ENCODE data around the gene ANKRD13C.
"Not testable (repeated sequence)": the region's sequence is repeated elsewhere in the genome, so short reads cannot be mapped to it uniquely, and the experiment has no call there.

ANKRD13C gene

DNA sequence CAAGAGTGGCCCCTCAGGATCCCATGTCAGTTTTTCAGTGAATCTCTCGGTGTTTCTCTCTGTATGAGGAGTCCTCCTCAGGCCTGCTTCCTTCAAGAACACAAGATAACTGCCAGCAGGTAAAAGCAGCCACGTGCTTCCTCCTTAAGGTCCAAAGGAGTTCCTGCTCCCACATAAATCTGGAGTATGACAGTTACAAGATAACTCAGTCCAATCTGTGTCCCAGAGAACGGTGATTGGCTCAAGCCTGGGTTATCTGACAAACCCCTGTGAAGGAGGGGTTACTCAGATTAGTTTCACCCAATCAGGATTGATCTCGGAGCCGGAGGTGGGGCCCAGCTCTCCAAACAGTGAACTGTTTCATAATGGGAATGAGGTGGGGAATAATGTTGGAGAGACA, 5.8 kb upstream of the ANKRD13C start:
- Histone ChIP-seq H3K9ac (ENCODE audit: low read length) (no peak overlapping the region), H3K27me3 (ENCODE audit: control insufficient read depth, insufficient read depth, low read length) (no peaks in the 10 kb centered on the region), H3K4me3 (ENCODE audit: low read depth, low read length) (no peak overlapping the region), H3K9me3 (ENCODE audit: control insufficient read depth, insufficient read depth, low read depth, low read length) (no peaks in the 10 kb centered on the region), H3K36me3 (ENCODE audit: control insufficient read depth, insufficient read depth, low read length) (no peaks in the 10 kb centered on the region), H3K27ac (ENCODE audit: low read depth, low read length) (no peak overlapping the region), H3K4me1 (ENCODE audit: control insufficient read depth, insufficient read depth, low read length) (peaks cover 15% of the 10 kb centered on the region; the same call in 1 of the 2 replicates)

DNA sequence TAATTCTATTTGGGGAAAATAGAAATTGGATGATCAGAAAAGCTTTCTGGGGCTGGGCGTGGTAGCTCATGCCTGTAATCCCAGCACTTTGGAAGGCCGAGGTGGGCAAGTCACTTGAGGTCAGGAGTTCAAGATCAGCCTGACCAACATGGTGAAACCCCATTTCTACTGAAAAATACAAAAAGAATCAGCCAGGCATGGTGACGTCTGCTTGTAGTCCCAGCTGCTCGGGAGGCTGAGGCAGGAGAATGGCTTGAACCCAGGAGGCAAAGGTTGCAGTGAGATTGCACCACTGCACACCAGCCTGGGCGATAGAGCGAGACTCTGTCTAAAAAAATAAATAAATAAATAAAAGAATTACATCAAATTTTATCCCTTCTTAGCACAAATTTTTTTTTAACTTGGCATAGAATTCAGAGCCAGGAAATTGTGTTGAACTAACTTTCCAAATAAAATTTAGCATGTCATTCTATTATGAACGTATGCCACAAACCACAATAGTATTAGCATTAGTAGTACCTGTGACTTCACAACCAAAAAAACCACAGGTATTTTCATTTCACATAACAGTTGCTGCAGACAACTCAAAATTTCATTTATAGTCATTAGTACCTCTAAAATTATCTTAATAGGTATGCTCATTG, 4.5 kb upstream of the ANKRD13C start:
- Histone ChIP-seq H3K36me3 (ENCODE audit: control insufficient read depth, insufficient read depth, low read length) (no peaks in the 10 kb centered on the region), H3K9me3 (ENCODE audit: control insufficient read depth, insufficient read depth, low read depth, low read length) (no peaks in the 10 kb centered on the region), H3K27me3 (ENCODE audit: control insufficient read depth, insufficient read depth, low read length) (no peaks in the 10 kb centered on the region), H3K27ac (ENCODE audit: low read depth, low read length) (no peak overlapping the region), H3K9ac (ENCODE audit: low read length) (no peak overlapping the region), H3K4me1 (ENCODE audit: control insufficient read depth, insufficient read depth, low read length) (peaks cover 15% of the 10 kb centered on the region; the same call in 1 of the 2 replicates), H3K4me3 (ENCODE audit: low read depth, low read length) (no peak overlapping the region)

DNA sequence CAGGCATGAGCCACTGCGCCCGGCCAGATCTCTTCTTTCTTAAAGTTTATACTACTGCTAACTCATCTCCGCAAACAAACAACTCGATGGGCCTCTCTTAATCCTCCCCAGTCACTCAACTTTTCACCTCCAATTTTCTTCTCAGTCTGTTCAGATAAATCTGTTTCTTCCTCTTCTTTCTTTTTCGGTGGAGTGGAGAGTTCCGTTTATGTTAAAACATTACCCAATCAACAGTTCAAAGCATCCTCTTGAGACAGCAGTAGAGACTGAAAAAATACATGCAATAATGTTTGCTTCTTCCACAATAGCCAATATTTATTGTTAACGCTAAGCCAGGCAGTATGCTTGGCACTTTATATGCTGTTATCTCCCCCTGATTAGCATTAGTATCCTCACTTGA, 1.4 kb upstream of the ANKRD13C start:
- Histone ChIP-seq H3K9me3 (ENCODE audit: control insufficient read depth, insufficient read depth, low read depth, low read length) (no peaks in the 10 kb centered on the region), H3K4me1 (ENCODE audit: control insufficient read depth, insufficient read depth, low read length) (peaks cover 3% of the 10 kb centered on the region; the same call in 1 of the 2 replicates), H3K27me3 (ENCODE audit: control insufficient read depth, insufficient read depth, low read length) (no peaks in the 10 kb centered on the region), H3K4me3 (ENCODE audit: low read depth, low read length) (no peak overlapping the region), H3K27ac (ENCODE audit: low read depth, low read length) (no peak overlapping the region), H3K9ac (ENCODE audit: low read length) (peak overlapping the region; percentile 98), H3K36me3 (ENCODE audit: control insufficient read depth, insufficient read depth, low read length) (peaks cover 2% of the 10 kb centered on the region; the same call in 1 of the 2 replicates)

DNA sequence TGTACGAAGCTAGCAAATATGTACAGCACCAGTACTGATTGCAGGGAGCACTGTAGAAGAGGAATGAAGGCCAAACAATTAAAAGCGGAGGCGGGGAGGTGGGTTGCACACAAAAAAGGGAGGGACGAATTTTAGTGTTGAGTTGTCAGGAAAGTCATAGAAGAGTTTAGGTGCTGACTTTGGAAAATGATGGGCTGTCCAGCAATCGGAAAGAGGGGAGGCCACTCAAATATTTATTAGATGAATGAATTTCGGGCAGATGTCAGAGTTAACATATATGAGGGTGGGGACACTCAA, 537 bp upstream of the ANKRD13C start:
- H3K36me3 ChIP-seq (ENCODE audit: control insufficient read depth, insufficient read depth, low read length), result peaks cover 6% of the 10 kb centered on the region; the same call in 1 of the 2 replicates
- H3K4me3 ChIP-seq (ENCODE audit: low read depth, low read length), result peak overlapping the region; percentile 95
- H3K27me3 ChIP-seq (ENCODE audit: control insufficient read depth, insufficient read depth, low read length), result no peaks in the 10 kb centered on the region
- peaks cover 6% of the 10 kb centered on the region; the same call in 1 of the 2 replicates for H3K4me1 ChIP-seq (ENCODE audit: control insufficient read depth, insufficient read depth, low read length)
- H3K27ac ChIP-seq (ENCODE audit: low read depth, low read length), result peak overlapping the region; percentile 92
- peak overlapping the region; percentile 98 for H3K9ac ChIP-seq (ENCODE audit: low read length)
- no peaks in the 10 kb centered on the region for H3K9me3 ChIP-seq (ENCODE audit: control insufficient read depth, insufficient read depth, low read depth, low read length)

DNA sequence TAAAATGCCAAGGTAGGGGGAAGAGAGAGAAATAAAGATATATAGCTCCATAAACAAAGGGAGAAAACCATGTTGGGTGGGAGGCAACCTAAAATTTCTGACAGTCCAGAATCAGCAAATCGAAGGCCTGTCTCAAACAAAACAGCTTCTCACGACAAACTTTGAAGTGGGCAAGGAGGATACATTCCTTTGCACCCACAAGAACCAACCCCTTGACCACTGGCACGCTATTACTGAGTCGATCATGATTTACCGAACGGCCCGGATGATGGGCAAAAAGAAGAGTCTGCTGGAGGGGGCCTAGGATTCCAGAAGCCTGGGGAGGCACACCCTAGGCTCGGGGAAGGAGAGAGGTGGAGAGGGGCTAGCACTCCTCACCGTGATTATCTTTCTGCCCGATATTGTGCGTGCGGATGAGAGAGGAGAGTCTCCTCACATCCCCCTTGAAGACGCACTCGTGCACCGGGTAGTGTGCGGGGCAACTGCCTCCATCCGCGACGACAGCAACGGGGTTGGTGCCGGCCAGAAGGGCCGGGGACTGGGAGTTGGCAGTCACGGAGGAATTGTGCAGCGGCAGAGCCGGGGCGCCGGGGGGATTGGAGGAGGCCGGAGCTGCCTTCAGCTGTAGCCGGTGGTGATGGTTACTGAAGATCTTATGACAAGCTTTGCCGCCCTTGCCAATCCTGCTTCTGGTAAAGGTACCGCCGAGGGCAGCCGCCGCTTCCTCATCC, 756 bp downstream of the ANKRD13C start:
- Histone ChIP-seq H3K27me3 (ENCODE audit: control insufficient read depth, insufficient read depth, low read length) (no peaks in the 10 kb centered on the region), H3K9me3 (ENCODE audit: control insufficient read depth, insufficient read depth, low read depth, low read length) (no peaks in the 10 kb centered on the region), H3K4me3 (ENCODE audit: low read depth, low read length) (peak overlapping the region; percentile 95), H3K9ac (ENCODE audit: low read length) (peak overlapping the region; percentile 98), H3K27ac (ENCODE audit: low read depth, low read length) (peak overlapping the region; percentile 92), H3K36me3 (ENCODE audit: control insufficient read depth, insufficient read depth, low read length) (peaks cover 6% of the 10 kb centered on the region; the same call in 1 of the 2 replicates), H3K4me1 (ENCODE audit: control insufficient read depth, insufficient read depth, low read length) (peaks cover 7% of the 10 kb centered on the region; the same call in 1 of the 2 replicates)

DNA sequence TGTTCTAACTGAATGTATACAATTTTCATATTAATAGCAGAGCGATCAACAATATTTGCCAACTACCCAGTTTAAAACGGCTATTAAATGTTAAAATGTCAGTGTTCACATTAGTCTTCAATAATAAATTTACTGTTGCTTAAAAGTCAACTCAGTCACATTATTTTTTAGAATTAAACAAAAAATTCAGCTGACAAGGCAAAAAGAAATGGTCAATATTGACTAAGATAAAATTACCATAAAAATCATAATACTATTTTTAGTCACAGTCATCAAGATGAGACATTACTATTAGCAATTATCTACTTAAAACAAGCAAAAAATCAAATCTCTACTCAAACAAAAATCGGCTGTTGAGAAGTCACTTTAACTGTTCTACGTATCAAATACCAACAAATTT, 1.5 kb downstream of the ANKRD13C start:
- peak overlapping the region; percentile 95 for H3K4me3 ChIP-seq (ENCODE audit: low read depth, low read length)
- no peaks in the 10 kb centered on the region for H3K9me3 ChIP-seq (ENCODE audit: control insufficient read depth, insufficient read depth, low read depth, low read length)
- H3K4me1 ChIP-seq (ENCODE audit: control insufficient read depth, insufficient read depth, low read length), result peaks cover 7% of the 10 kb centered on the region; the same call in 1 of the 2 replicates
- H3K9ac ChIP-seq (ENCODE audit: low read length), result peak overlapping the region; percentile 98
- 0 out of 2 replicates have a peak overlapping the region, but pooled peaks have one; percentile 92 for H3K27ac ChIP-seq (ENCODE audit: low read depth, low read length)
- H3K36me3 ChIP-seq (ENCODE audit: control insufficient read depth, insufficient read depth, low read length), result peaks cover 6% of the 10 kb centered on the region; the same call in 1 of the 2 replicates
- no peaks in the 10 kb centered on the region for H3K27me3 ChIP-seq (ENCODE audit: control insufficient read depth, insufficient read depth, low read length)

DNA sequence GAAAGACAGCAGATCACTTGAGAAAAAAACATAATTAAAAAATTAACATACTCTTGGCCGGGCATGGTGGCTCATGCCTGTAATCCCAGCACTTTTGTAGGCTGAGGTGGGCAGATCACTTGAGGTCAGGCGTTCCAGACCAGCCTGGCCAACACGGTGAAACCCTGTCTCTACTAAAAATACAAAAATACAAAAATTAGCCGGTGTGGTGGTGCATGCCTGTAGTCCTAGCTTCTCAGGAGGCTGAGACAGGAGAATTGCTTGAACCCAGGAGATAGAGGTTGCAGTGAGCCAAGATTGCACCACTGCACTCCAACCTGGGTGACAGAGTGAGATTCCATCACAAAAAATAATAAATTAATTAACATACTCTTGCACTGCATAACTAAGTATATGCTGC, 4.7 kb downstream of the ANKRD13C start:
- H3K36me3 ChIP-seq (ENCODE audit: control insufficient read depth, insufficient read depth, low read length); H3K9ac ChIP-seq (ENCODE audit: low read length); H3K4me3 ChIP-seq (ENCODE audit: low read depth, low read length); H3K4me1 ChIP-seq (ENCODE audit: control insufficient read depth, insufficient read depth, low read length); H3K9me3 ChIP-seq (ENCODE audit: control insufficient read depth, insufficient read depth, low read depth, low read length); H3K27ac ChIP-seq (ENCODE audit: low read depth, low read length); H3K27me3 ChIP-seq (ENCODE audit: control insufficient read depth, insufficient read depth, low read length): not testable (repeated sequence)

DNA sequence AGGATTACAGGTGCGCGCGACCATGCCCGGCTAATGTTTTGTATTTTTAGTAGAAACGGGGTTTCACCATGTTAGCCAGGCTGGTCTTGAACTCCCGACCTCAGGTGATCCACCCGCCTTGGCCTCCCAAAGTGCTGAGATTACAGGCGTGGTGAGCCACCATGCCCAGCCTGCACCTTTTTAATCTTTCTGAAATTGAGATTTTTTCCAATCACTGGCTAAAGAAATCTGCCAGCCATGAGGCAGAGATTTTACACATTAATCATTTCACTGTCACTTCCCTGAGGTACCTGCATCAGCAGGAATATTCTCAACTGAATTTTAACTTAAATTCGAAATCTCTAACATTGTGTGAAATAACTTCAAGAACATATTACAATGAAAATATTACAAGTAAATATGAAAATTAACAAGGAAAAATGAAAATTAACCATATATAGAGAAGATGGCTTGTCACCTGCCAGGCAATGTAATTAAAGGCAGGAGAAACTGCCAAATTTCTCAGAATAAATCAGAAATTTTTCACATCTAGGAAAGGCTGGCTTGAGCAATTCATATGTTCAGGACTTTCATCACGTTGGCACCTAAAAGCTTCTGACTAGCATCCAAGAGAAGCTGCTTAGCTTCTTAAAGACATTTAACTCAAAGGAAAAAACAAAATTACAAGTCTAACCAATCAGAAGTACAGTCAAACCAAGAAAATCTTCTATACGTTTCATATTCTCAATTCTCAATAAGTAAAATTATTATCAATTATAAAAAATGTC, 5.9 kb downstream of the ANKRD13C start:
- 0 out of 2 replicates have a peak, but pooled peaks cover 2% of the 10 kb centered on the region for H3K9me3 ChIP-seq (ENCODE audit: control insufficient read depth, insufficient read depth, low read depth, low read length)
- H3K27ac ChIP-seq (ENCODE audit: low read depth, low read length), result no peak overlapping the region
- H3K4me1 ChIP-seq (ENCODE audit: control insufficient read depth, insufficient read depth, low read length), result peaks cover 4% of the 10 kb centered on the region; the same call in 1 of the 2 replicates
- no peak overlapping the region for H3K9ac ChIP-seq (ENCODE audit: low read length)
- no peaks in the 10 kb centered on the region for H3K27me3 ChIP-seq (ENCODE audit: control insufficient read depth, insufficient read depth, low read length)
- H3K4me3 ChIP-seq (ENCODE audit: low read depth, low read length), result no peak overlapping the region
- H3K36me3 ChIP-seq (ENCODE audit: control insufficient read depth, insufficient read depth, low read length), result peaks cover 6% of the 10 kb centered on the region; the same call in 1 of the 2 replicates

DNA sequence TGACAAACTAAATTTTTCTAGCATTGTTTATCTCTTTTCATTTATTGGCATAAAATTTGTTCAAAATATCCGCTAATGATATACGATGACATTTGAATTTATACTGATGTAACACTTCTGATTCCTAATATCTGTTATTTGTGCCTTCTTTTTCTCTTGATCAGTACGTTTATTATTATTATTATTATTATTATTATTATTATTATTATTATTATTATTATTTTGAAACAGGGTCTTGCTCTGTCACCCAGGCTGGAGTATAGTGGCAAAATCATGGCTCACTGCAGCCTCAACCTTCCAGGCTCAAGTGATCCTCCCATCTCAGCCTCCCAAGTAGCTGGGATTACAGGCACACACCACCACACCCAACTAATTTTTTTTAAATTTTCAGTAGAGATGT, 14.9 kb downstream of the ANKRD13C start:
- H3K9me3 ChIP-seq (ENCODE audit: control insufficient read depth, insufficient read depth, low read depth, low read length); H3K36me3 ChIP-seq (ENCODE audit: control insufficient read depth, insufficient read depth, low read length); H3K27me3 ChIP-seq (ENCODE audit: control insufficient read depth, insufficient read depth, low read length); H3K27ac ChIP-seq (ENCODE audit: low read depth, low read length); H3K4me1 ChIP-seq (ENCODE audit: control insufficient read depth, insufficient read depth, low read length); H3K9ac ChIP-seq (ENCODE audit: low read length); H3K4me3 ChIP-seq (ENCODE audit: low read depth, low read length): not testable (repeated sequence)

DNA sequence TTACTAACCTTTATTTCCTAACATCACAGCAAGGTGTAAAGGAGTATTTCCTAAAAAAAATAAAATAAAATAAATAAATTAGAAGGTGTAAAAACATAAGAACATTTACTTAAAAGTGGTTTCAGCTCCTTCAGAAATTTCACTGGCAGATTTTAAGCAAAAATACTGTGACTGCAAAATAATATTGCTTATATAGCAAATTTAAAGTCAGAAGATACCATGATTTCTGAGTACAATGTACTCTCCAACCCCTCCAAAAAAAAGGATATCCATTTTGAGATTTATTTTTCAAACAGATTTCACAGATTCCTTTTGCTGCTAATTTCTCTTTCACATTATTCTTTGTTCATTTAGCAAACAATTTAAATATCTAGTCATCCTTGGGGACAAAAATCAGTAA, 18.5 kb downstream of the ANKRD13C start:
- H3K27me3 ChIP-seq (ENCODE audit: control insufficient read depth, insufficient read depth, low read length), result no peaks in the 10 kb centered on the region
- peaks cover 6% of the 10 kb centered on the region for H3K4me1 ChIP-seq (ENCODE audit: control insufficient read depth, insufficient read depth, low read length)
- H3K4me3 ChIP-seq (ENCODE audit: low read depth, low read length), result no peak overlapping the region
- peaks cover 12% of the 10 kb centered on the region for H3K36me3 ChIP-seq (ENCODE audit: control insufficient read depth, insufficient read depth, low read length)
- H3K27ac ChIP-seq (ENCODE audit: low read depth, low read length), result no peak overlapping the region
- no peaks in the 10 kb centered on the region for H3K9me3 ChIP-seq (ENCODE audit: control insufficient read depth, insufficient read depth, low read depth, low read length)
- H3K9ac ChIP-seq (ENCODE audit: low read length), result no peak overlapping the region

DNA sequence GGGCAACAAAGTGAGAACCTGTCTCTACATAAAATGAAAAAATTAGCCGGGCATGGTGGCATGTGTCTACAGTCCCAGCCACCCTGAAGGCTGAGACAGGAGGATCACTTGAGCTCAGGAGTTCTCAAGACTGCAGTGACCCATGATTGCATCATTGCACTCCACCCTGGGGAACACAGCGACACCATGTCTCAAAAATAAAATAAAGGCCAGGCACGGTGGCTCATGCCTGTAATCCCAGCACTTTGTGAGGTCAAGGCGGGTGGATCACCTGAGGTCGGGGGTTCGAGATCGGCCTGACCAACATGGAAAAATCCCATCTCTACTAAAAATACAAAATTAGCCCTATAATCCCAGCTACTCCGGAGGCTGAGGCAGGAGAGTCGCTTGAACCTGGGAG, 20.1 kb downstream of the ANKRD13C start:
- H3K27ac ChIP-seq (ENCODE audit: low read depth, low read length), result no peak overlapping the region
- H3K4me3 ChIP-seq (ENCODE audit: low read depth, low read length), result no peak overlapping the region
- no peaks in the 10 kb centered on the region for H3K27me3 ChIP-seq (ENCODE audit: control insufficient read depth, insufficient read depth, low read length)
- peaks cover 15% of the 10 kb centered on the region for H3K36me3 ChIP-seq (ENCODE audit: control insufficient read depth, insufficient read depth, low read length)
- peaks cover 6% of the 10 kb centered on the region for H3K4me1 ChIP-seq (ENCODE audit: control insufficient read depth, insufficient read depth, low read length)
- H3K9me3 ChIP-seq (ENCODE audit: control insufficient read depth, insufficient read depth, low read depth, low read length), result no peaks in the 10 kb centered on the region
- H3K9ac ChIP-seq (ENCODE audit: low read length), result no peak overlapping the region

Data from HUES6 (cell line).